T-helper 2 cell treated with Interferon-gamma antibody and Interleukin-4, amounts not matched to agents 100 ng/mL and 5 ng/mL, for 36 hours (primary cell): Measurements from ENCODE around the gene PLA2R1. TPM values are rescaled to one million over a fixed set of nuclear protein-coding genes. Genes with fewer than 3 reads are reported as not detected.

ENCODE experiments used
- intact Hi-C: fragments of 100-400 bp; cut with micrococcal nuclease; formaldehyde crosslinking; loops from one replicate; pipeline ENCODE4 v1.15.1; 2023
- total RNA-seq: library from RNA; stranded (reverse); gene quantifications from 2 replicates; pipeline ENCODE4 v1.2.3, GENCODE V29; 2022

PLA2R1 gene
- total RNA-seq, 1 donor from 2014 or later = not detected

DNA sequence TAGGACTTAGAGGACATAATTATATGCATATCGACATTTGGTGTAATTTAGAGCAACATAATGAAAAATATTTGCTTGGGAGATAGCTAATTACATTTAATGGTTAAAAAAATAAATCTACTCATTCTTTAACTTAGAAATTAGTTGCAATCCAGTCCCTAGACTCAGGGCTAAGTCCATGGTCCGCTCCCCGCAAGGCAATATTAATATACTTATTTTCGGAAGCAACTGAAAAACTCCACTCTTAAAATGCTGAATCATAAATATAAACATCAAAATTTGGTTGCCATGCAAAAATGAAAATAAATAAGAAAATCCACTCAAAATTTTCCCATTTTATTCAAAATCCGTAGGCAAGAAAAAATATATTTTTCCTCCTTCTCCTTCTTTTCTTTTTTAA lies 164.7 kb downstream of the PLA2R1 start:
- intact Hi-C loops = no loop called here

DNA sequence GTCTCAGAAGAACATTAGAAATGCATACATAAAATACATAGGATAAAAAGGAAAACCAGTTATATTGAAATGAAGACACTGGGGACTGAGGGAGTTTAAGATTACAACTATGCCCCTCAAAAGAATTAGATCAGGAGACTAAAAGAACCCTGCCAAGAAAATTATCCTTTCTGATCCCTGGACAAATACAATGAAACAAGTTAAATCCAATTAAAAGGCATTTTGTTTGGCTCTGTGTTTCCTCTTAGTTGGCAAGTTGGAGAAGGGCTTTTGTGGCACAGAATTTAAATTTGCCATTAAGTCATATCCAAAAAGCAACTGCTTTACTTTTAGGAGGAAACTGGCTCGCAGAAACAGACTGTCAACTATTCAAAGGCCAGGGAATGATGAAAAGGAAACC lies 165.3 kb downstream of the PLA2R1 start:
- intact Hi-C loops = no loop called here

DNA sequence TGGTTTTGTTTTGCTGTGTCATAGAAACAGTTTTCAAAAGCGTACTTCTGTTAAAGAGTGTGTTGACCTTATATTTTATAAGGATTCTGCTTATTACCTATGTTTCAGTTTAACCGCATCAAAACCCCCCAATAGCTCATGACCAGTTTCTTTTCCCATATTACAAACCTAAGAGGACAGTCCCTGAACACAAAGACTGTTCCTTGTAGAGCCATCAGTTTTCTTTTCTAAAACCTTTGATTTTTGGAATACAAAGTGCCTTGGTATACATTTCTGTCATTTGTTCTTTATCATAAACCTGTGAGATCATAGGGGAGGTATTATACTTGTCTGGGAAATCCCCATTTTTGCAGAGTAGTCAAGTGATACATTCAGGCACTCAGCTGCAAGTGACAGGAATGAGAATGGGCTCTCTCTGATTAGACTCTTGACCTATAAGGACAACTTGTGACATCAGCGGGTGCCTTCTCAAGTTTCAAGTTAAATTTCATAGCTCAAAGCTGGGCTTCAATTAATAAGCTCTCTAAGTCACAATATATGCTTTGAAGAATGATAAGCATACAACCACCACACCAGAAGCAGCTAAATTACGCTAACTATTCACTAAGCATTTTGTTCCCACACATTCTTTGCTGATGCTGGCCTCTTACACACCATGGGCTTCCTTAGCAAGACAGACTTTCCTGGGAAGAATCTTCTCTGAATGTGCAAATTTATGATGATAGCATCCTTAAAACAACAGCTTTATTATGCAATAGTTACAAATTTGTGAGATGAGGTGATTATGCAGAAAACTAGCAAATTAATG lies 167.0 kb downstream of the PLA2R1 start:
- intact Hi-C loops = no loop called here

DNA sequence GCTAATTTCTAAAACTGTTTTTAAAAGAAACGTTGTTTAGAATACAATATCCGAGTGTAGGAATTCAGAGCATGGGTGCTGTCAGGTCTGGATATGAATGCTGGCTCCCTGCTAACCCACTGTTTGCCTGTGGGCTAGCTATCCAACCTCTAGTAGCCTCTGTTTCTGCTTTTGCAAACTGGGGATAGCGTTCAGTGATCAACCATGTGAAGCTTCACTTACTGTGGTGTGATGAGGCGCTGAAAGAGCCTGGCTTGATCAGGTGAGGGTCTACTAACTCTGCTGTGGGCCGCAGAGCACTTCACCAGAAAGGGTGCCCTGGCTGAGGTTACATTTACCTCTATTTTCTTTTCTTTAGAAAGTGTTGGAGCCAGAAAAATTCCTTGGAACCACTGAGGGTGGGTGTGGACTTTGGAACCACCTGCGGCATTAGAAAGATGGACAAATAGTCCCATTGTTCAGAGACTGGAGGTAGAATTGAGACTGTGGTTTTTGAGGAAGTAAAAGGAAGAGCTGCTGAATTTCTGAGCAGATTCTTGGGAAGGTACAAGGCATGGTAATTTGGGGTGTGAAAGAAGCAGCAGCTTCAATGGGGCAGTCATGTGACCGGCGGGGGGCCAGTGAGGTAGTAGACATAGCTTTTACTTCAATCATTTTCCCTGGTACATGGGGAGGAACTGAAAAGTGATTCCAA lies 168.1 kb downstream of the PLA2R1 start:
- intact Hi-C loops = no loop called here

DNA sequence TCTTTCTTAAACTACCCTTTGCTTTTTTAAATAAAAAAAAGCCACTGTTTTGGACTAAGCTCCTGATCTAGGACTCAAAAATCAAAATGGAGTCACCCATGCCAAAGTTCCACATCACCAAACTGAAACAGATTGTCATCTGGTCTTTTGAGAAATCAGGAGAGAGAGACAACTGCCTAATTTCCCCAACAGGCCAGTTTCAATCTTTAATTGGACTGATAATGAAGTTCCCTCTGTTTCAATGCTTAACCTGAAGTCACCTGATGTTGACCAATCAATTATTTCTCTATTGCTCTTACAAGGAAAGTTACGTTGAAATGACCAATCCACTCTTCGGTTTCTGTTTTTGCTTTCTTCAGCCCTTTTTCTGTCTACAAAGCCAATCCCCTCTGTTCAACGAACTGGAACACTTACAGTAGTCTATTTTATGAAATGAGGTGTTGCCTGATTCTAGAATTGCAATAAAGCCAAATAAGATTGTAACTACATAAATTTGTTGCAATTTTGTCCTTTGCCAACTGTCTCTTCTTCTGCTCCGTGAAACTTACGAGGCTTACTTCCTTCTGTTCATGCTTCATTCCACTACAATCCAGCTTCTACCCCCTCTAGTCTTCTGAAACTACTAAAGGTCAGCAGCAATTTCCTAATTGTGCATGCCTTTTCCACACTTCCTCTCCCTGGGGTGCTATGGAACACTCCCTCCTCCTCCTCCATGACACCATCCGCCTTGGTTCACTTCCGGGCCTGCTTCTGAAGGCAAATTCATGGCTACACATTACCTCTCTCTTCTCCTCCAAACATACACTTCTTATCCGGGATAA lies 169.2 kb downstream of the PLA2R1 start:
- intact Hi-C loops = no loop called here

DNA sequence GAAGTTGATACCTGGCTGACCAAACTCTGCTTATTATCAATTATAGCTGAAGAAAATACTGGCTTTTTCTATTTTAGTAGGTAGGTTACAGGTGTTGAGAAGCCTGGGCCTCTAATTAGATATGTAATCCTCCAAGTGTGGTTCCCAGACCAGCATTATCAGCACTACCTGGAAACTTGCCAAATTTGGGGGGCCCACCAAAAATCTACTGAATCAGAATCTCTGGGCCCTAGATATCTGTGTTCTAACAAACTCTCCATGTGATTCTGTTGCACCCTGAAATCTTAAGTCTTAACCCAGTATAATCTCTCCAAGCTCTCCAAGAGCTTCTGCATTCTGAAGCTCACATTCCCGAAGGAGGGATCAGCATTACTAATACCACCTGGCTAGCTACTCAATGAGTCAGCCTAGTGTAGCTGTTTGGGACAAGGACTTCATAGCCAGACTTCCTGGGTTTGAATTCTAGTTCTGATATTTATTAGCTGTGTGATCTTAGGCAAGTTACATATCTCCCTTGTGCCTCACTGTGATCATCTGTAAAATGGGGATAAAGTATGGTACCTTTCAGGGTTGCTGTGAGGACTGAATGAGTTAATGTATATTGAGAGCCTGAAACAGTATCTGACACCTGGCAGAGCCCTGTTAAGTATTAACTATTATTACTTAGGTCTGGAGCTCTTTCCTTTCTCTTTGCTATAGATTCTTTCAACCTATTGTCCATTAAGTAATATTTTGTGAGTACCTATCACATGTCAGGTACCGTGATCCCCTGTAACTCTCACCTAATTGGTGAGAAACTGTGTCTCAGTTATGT lies 170.3 kb downstream of the PLA2R1 start:
- intact Hi-C loops = no loop called here

DNA sequence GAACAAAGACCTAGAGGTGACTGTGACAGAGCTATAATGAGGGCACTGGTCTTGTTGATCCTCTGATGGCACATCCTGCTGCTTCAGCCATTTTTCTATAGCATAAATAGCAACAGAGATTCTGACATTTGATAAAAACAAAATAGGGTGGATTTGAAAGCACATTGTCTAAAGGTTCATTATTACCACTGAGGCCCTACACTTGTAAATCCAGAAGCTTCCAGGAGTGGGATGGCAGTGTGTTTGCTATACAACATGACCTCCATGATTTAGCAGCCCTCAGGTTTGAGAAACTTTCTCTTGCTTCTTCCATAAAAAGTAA lies 171.2 kb downstream of the PLA2R1 start:
- intact Hi-C loops = no loop called here

DNA sequence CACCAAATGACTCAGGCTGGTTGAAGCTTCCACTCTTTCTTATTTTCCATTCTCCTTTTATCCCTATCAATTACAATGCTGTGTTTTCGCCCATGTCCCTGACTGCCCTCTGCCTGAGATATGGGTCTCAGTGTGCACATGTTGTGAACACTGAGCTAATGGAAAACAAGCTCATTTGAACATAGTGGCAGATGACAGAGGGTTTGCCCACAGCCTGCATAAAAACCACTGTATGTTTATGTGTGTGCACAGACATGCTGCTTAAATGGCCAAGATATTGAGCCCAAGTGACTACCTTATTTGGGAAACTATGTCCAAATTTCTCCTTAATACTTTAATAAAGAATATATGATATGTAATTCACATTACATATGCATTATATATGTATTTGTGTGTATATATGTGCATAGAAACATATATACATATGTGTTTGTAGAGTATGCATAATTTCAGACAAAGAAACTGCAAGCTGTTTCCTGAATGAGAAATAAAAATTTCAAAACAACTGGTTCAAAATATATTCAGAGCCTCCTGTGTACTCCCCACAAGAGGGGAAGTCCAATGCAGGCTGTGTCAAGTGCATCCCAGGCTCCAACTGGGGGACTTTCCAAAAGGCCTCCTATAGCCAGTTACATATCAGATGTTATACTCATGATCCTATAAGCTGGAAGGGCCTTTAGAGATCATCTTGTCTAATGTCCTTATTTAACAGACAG lies 171.7 kb downstream of the PLA2R1 start:
- intact Hi-C loops = no loop called here

DNA sequence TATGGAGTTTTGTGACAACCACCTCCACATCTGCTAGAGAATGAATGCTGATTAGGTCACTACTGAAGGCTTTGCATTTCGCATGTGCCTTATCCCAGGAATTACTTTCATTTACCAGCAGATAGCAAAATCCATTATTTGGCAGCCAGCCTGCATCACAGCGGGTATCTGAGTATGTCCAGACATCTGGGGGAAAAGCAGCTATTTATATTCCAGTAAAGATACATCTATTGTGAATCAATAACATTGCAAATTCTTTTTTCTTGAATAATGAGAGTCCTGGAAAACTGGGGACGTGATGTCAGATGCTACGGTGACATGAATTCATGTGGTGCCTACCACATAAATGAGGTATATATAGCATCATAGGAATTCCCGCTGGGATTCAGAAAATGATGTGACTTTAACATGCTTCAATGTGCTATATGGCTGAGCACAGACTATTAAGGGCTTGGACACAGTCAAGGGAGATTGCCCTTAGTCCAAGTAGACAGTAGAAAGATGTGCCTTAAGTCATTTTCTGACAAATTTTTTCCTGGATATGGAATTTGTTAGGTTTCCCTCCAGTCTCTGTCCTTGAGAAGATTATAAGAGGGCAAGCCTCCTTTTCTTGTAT lies 180.2 kb downstream of the PLA2R1 start:
- intact Hi-C loops = no loop called here

Other genes with a start within 250 kb of the PLA2R1 start
- 20.0 and 20.5 TPM in 2 replicates for gene LY75, start 157.9 kb downstream of the PLA2R1 start, total RNA-seq
- gene ITGB6, start 137.7 kb upstream of the PLA2R1 start, total RNA-seq = not detected in 2 replicates